H9 (cell line): ENCODE results near the gene FAM9C. TPM values are rescaled to one million over a fixed set of nuclear protein-coding genes. Genes with fewer than 3 reads are reported as not detected.
A peak's percentile ranks its signal among the peaks of the same experiment; 100 is the strongest.

ENCODE experiments used
- DNase-seq: peaks from one replicate; pipeline ENCODE4 v3.0.0-alpha.2; 2017
- H2AFZ ChIP-seq: one replicate; pipeline ENCODE4 v1.6.1; 2013; ENCODE audit warnings: mild to moderate bottlenecking, low read length, control low read depth, moderate library complexity
- H2AK5ac ChIP-seq: 2 replicates; pipeline ENCODE4 v1.6.1; 2013; ENCODE audit warnings: low read length, control low read depth, mixed read lengths; ENCODE audit not compliant: insufficient read length
- H2BK120ac ChIP-seq: one replicate; pipeline ENCODE4 v1.6.1; 2013; ENCODE audit warnings: low read depth, mild to moderate bottlenecking, low read length, control low read depth, inconsistent platforms; ENCODE audit not compliant: poor library complexity, severe bottlenecking
- H2BK12ac ChIP-seq: 2 replicates; pipeline ENCODE4 v1.6.1; 2013; ENCODE audit warnings: low read length, control low read depth, mixed read lengths, low read depth; ENCODE audit not compliant: insufficient read length
- H2BK15ac ChIP-seq: 2 replicates; pipeline ENCODE4 v1.6.1; 2013; ENCODE audit warnings: low read depth, low read length, control low read depth
- H2BK20ac ChIP-seq: one replicate; pipeline ENCODE4 v1.6.1; 2013; ENCODE audit warnings: low read depth, mild to moderate bottlenecking, low read length, control low read depth, inconsistent platforms; ENCODE audit not compliant: poor library complexity, severe bottlenecking
- H2BK5ac ChIP-seq: 2 replicates; pipeline ENCODE4 v1.6.1; 2013; ENCODE audit warnings: low read length, control low read depth, mixed read lengths; ENCODE audit not compliant: insufficient read length
- H3K14ac ChIP-seq: 2 replicates; pipeline ENCODE4 v1.6.1; 2013; ENCODE audit warnings: low read length, control low read depth; ENCODE audit not compliant: insufficient read depth
- H3K18ac ChIP-seq: 2 replicates; pipeline ENCODE4 v1.6.1; 2013; ENCODE audit warnings: low read depth, mild to moderate bottlenecking, mixed read lengths, low read length, control low read depth; ENCODE audit not compliant: insufficient read length
- H3K23ac ChIP-seq: 2 replicates; pipeline ENCODE4 v1.6.1; 2013; ENCODE audit warnings: low read length, control low read depth, mixed read lengths, low read depth; ENCODE audit not compliant: insufficient read length
- H3K23me2 ChIP-seq: 2 replicates; pipeline ENCODE4 v1.6.1; 2013; ENCODE audit warnings: low read depth, mild to moderate bottlenecking, mixed read lengths, low read length, control low read depth; ENCODE audit not compliant: insufficient read length, poor library complexity, severe bottlenecking
- H3K27ac ChIP-seq: 2 replicates; pipeline ENCODE4 v1.5.1; 2013; ENCODE audit warnings: low read length, control low read depth, mixed read lengths, low read depth; ENCODE audit not compliant: insufficient read length
- H3K27me3 ChIP-seq: 2 replicates; pipeline ENCODE4 v1.6.1; 2013; ENCODE audit warnings: low read length, control low read depth, inconsistent platforms; ENCODE audit not compliant: insufficient read depth
- H3K4ac ChIP-seq: 2 replicates; pipeline ENCODE4 v1.6.1; 2013; ENCODE audit warnings: low read depth, mild to moderate bottlenecking, control low read depth, inconsistent platforms, low read length, moderate library complexity
- H3K4me1 ChIP-seq: 2 replicates; pipeline ENCODE4 v1.6.1; 2013; ENCODE audit warnings: low read length, control low read depth, inconsistent platforms; ENCODE audit not compliant: insufficient read depth
- H3K4me2 ChIP-seq: 2 replicates; pipeline ENCODE4 v1.6.1; 2013; ENCODE audit warnings: low read length, control low read depth, mixed read lengths; ENCODE audit not compliant: insufficient read length, insufficient read depth
- H3K56ac ChIP-seq: 2 replicates; pipeline ENCODE4 v1.6.1; 2013; ENCODE audit warnings: low read depth, mild to moderate bottlenecking, mixed read lengths, low read length, control low read depth; ENCODE audit not compliant: insufficient read length
- H3K79me1 ChIP-seq: 2 replicates; pipeline ENCODE4 v1.6.1; 2013; ENCODE audit warnings: low read depth, mild to moderate bottlenecking, moderate library complexity, low read length, control low read depth, inconsistent platforms; ENCODE audit not compliant: insufficient read depth, poor library complexity, severe bottlenecking
- H3K79me2 ChIP-seq: 2 replicates; pipeline ENCODE4 v1.6.1; 2013; ENCODE audit warnings: low read length, control low read depth, inconsistent platforms; ENCODE audit not compliant: insufficient read depth
- H3K9ac ChIP-seq: 2 replicates; pipeline ENCODE4 v1.6.1; 2013; ENCODE audit warnings: low read length, control low read depth, mixed read lengths; ENCODE audit not compliant: insufficient read length; ENCODE audit errors: extremely low read depth
- H3K9me3 ChIP-seq: one replicate; pipeline ENCODE4 v1.6.1; 2013; ENCODE audit warnings: low read depth, low read length, inconsistent platforms; ENCODE audit not compliant: control insufficient read depth
- H3T11ph ChIP-seq: one replicate; pipeline ENCODE4 v1.6.1; 2013; ENCODE audit warnings: mild to moderate bottlenecking, low read length, control low read depth, inconsistent platforms
- H4K20me1 ChIP-seq: one replicate; pipeline ENCODE4 v1.6.1; 2013; ENCODE audit not compliant: control insufficient read depth, insufficient read length, insufficient read depth
- H4K5ac ChIP-seq: 2 replicates; pipeline ENCODE4 v1.6.1; 2013; ENCODE audit warnings: low read depth, mild to moderate bottlenecking, mixed read lengths, low read length, control low read depth; ENCODE audit not compliant: insufficient read length
- H4K8ac ChIP-seq: replicated peaks from 2 replicates; pipeline ENCODE4 v1.6.1; 2013; ENCODE audit warnings: low read length, control low read depth, mixed read lengths, low read depth; ENCODE audit not compliant: insufficient read length
- H4K91ac ChIP-seq: 2 replicates; pipeline ENCODE4 v1.6.1; 2013; ENCODE audit warnings: low read depth, mild to moderate bottlenecking, moderate library complexity, mixed read lengths, low read length, control low read depth; ENCODE audit not compliant: insufficient read length
- H3K27ac Mint-ChIP-seq, 3 experiments: 2 replicates in 2 of 3; 3 replicates in 1 of 3; pipeline ENCODE4 v1.8.0; 2020 to 2021; ENCODE audit warnings: mixed read lengths in 3 of 3, mild to moderate bottlenecking in 1 of 3, moderate library complexity in 1 of 3
- H3K27me3 Mint-ChIP-seq: 2 replicates; pipeline ENCODE4 v1.8.0; 2021; ENCODE audit warnings: low read depth, mild to moderate bottlenecking, moderate library complexity, mixed read lengths
- H3K36me3 Mint-ChIP-seq, 3 experiments: 2 replicates in 2 of 3; 3 replicates in 1 of 3; pipeline ENCODE4 v1.8.0; 2020 to 2021; ENCODE audit warnings: low read depth in 3 of 3, mixed read lengths in 3 of 3; ENCODE audit not compliant: insufficient read depth in 1 of 3
- H3K4me1 Mint-ChIP-seq, 2 experiments: 2 replicates each; pipeline ENCODE4 v1.8.0; 2020; ENCODE audit warnings: mixed read lengths in 2 of 2
- H3K4me3 Mint-ChIP-seq, 2 experiments: 2 replicates in 1 of 2; 3 replicates in 1 of 2; pipeline ENCODE4 v1.8.0; 2020 to 2021; ENCODE audit warnings: mild to moderate bottlenecking in 2 of 2, mixed read lengths in 2 of 2, moderate library complexity in 1 of 2
- H3K9me3 Mint-ChIP-seq, 2 experiments: 2 replicates in 1 of 2; 3 replicates in 1 of 2; pipeline ENCODE4 v1.8.0; 2020; ENCODE audit warnings: mild to moderate bottlenecking in 2 of 2, mixed read lengths in 2 of 2, moderate library complexity in 1 of 2
- WGBS: extraction: QIAGEN DNeasy Blood & Tissue Kit; methylation state at CpG from one replicate; pipeline ENCODE4 v1.1.7; 2013; ENCODE audit warnings: missing lambda C conversion rate, low lambda C conversion rate, mixed read lengths; ENCODE audit not compliant: insufficient read length; ENCODE audit errors: extremely low coverage; 5-methylcytosine and 5-hydroxymethylcytosine counted together
- total RNA-seq: library from RNA; stranded (reverse); gene quantifications from 2 replicates; pipeline ENCODE4 v1.2.1, GENCODE V29; 2021
- TF ChIP-seq, protein P1 (sequence below): fragments of 200-600 bp; sonication (generic); conservative IDR thresholded peaks from 3 replicates; pipeline ENCODE4 v1.8.0; 2021; ENCODE audit warnings: antibody characterized with exemption, mild to moderate bottlenecking

FAM9C gene
- total RNA-seq, 1 experiment from 2014 or later, result not detected

DNA sequence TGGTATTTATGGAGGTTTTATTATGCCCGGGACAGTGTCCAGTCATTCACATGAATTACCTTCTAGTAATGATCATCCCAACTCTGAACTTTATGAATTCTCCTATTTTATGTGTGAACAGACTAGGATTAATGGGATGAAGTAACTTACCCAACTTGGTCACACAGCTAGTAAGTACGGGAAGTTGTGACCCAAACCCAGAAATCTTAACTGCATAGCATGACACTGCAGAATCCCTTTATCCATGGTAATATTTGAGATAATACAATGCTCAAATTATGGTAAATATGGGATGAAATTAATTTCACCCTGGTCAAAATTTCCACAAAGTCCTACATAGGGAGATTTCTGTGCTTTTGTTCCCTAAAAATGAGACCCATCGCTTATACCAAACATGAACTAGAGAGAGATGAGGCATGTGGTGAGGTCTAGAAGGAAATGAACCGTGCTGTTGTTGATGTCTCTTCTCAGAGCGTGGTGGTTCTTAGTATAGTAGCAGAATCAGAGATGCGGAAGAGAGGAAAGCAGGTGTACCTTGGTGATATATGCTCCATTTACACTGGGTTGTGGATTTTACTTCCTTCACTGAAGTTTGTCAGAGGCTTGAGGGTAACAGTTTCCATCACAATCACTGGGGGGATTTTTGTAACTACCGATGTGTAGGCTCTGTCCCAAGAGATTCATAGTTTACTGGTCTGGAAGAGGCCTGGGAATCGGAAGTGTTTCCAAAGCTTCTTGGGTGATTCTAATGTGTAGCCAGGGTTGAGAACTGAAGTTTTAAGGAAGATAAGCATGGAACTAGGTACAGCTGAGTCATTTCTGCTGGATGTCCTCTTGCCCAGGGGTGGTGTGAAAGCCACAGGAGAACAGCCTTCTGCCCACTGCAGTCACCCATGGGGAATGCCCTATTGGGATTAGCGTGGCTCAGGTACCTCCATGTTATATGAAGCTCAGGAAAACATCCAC lies 30.2 kb upstream of the FAM9C start:
- H4K20me1 ChIP-seq, result no peaks in the 10 kb centered on the region
- no peak overlapping the region for H4K91ac ChIP-seq
- H3K4me2 ChIP-seq, result no peak overlapping the region
- no peak overlapping the region for H3K9ac ChIP-seq
- H4K5ac ChIP-seq, result no peak overlapping the region
- no peak overlapping the region for H2AFZ ChIP-seq
- H3K23ac ChIP-seq, result peak overlapping the region; percentile 79
- Mint-ChIP-seq H3K4me3 (no peak overlapping the region), H3K36me3 (peaks cover 2 to 3% (median 3%) of the 10 kb centered on the region in 3 experiments; a peak in 4 of 7 replicates), H3K9me3 (peaks cover 58 to 64% of the 10 kb centered on the region in 2 experiments), H3K27ac (no peak overlapping the region), H3K4me1 (peaks cover 6 to 13% of the 10 kb centered on the region in 2 experiments; a peak in 3 of 4 replicates), H3K27me3 (no peaks in the 10 kb centered on the region; the same call in none of the 2 replicates)
- H4K8ac ChIP-seq, result no peak overlapping the region
- H3K4me1 ChIP-seq, result no peaks in the 10 kb centered on the region
- no CpG with 5 or more reads among the region's 9 CpGs for WGBS
- no peak overlapping the region for H3K14ac ChIP-seq
- H3K9me3 ChIP-seq, result no peaks in the 10 kb centered on the region
- DNase-seq, result no peak
- H3K18ac ChIP-seq, result no peak overlapping the region
- H2AK5ac ChIP-seq, result no peak overlapping the region
- H3T11ph ChIP-seq, result no peak overlapping the region
- no peak overlapping the region for H2BK120ac ChIP-seq
- H3K56ac ChIP-seq, result no peak overlapping the region
- no peaks in the 10 kb centered on the region for H3K79me2 ChIP-seq
- H3K79me1 ChIP-seq, result no peaks in the 10 kb centered on the region
- no peak overlapping the region for H2BK15ac ChIP-seq
- H3K4ac ChIP-seq, result no peak overlapping the region
- H2BK20ac ChIP-seq, result no peak overlapping the region
- no peak overlapping the region for H2BK5ac ChIP-seq
- H3K27me3 ChIP-seq, result no peaks in the 10 kb centered on the region
- H3K27ac ChIP-seq, result no peak overlapping the region
- no peak overlapping the region for H2BK12ac ChIP-seq
- no peaks in the 10 kb centered on the region for H3K23me2 ChIP-seq
- TF ChIP-seq, protein P1, sequence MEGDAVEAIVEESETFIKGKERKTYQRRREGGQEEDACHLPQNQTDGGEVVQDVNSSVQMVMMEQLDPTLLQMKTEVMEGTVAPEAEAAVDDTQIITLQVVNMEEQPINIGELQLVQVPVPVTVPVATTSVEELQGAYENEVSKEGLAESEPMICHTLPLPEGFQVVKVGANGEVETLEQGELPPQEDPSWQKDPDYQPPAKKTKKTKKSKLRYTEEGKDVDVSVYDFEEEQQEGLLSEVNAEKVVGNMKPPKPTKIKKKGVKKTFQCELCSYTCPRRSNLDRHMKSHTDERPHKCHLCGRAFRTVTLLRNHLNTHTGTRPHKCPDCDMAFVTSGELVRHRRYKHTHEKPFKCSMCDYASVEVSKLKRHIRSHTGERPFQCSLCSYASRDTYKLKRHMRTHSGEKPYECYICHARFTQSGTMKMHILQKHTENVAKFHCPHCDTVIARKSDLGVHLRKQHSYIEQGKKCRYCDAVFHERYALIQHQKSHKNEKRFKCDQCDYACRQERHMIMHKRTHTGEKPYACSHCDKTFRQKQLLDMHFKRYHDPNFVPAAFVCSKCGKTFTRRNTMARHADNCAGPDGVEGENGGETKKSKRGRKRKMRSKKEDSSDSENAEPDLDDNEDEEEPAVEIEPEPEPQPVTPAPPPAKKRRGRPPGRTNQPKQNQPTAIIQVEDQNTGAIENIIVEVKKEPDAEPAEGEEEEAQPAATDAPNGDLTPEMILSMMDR, result no peak
